ENCODE measurements around the gene HMX1. TPM values are rescaled to one million over a fixed set of nuclear protein-coding genes. Genes with fewer than 3 reads are reported as not detected.

HMX1 gene
- total RNA-seq, 1 experiment from 2014 or later: not detected

DNA sequence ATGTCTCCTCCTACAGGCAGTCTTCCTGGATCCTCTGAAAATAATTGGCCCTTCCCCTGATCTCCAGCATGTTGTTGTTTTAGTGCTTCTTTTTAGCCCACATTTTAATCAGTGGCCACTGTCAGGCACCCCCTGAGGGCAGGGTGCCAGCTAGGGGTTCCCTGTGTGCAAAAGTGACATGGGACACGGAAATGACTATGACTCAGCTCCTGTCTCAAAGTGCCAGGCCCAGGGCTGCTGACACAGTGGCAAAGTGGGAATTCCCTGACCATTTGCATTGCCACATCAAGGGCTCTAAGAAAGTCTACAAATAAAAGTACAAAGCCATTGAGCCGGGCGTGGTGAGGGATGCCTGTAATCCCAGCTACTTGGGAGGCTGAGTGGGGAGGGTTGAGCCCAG is 24.8 kb downstream of the HMX1 start:
- Mint-ChIP-seq H3K27me3 (ENCODE audit: insufficient read depth, unreplicated experiment) (no peaks in the 10 kb centered on the region), H3K4me1 (ENCODE audit: insufficient read depth, unreplicated experiment) (no peaks in the 10 kb centered on the region), H3K27ac (ENCODE audit: low read depth, unreplicated experiment) (no peak overlapping the region), H3K4me3 (ENCODE audit: unreplicated experiment) (no peak overlapping the region), H3K9me3 (ENCODE audit: unreplicated experiment) (no peaks in the 10 kb centered on the region), H3K36me3 (ENCODE audit: insufficient read depth, unreplicated experiment) (peaks cover 6% of the 10 kb centered on the region)
- intact Hi-C loops (cut with micrococcal nuclease): no loop called here
- ChIA-PET CTCF (interaction anchor here (0.5 to 1.1 kb wide), 5 partner anchors 8 to 239 kb away, joined by 3 to 6 read pairs (median 3); no protein-coding TSS in a partner anchor), POLR2A (no interaction called here)
- TF ChIP-seq, protein P1, sequence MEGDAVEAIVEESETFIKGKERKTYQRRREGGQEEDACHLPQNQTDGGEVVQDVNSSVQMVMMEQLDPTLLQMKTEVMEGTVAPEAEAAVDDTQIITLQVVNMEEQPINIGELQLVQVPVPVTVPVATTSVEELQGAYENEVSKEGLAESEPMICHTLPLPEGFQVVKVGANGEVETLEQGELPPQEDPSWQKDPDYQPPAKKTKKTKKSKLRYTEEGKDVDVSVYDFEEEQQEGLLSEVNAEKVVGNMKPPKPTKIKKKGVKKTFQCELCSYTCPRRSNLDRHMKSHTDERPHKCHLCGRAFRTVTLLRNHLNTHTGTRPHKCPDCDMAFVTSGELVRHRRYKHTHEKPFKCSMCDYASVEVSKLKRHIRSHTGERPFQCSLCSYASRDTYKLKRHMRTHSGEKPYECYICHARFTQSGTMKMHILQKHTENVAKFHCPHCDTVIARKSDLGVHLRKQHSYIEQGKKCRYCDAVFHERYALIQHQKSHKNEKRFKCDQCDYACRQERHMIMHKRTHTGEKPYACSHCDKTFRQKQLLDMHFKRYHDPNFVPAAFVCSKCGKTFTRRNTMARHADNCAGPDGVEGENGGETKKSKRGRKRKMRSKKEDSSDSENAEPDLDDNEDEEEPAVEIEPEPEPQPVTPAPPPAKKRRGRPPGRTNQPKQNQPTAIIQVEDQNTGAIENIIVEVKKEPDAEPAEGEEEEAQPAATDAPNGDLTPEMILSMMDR (IDR thresholded peaks at IDR 0.05; ENCODE audit: unreplicated experiment): no peak
- BruUV-seq (replicated peaks): no TSS peak
- DNase-seq (ENCODE audit: unreplicated experiment): no peak

DNA sequence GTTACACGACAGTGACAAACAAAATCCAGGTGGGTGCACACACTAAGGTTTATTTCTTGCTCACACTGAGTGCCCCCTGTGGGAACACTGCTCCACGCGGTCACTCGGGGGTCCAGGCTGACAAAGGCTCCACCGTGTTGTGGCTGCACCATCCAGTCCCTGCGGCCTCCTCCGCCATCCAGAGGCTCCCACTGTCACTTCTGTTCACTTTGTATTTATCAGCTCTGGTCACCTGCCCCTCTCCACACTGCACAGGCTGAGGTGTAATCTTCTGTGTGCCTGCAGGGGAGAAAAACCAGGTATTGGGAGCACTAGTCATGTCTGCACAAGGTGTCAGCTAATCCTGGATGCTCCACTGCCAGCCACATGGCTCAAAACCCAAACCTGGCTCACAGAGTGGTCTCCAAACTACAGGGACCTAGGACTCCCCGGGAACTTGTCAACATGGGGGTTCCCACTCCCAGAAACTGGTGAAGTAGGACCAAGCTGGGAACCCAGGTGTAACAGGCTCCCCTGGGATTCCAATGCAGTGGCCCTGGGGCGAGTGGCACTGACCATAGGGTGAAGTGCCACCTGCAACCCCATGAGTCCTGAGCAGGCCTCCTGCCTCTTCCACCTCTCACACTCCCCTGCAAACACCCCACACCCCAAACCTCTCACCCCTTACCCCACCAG is 25.5 kb downstream of the HMX1 start:
- no peaks in the 10 kb centered on the region for H3K9me3 Mint-ChIP-seq (ENCODE audit: unreplicated experiment)
- BruUV-seq (replicated peaks): no TSS peak
- H3K4me1 Mint-ChIP-seq (ENCODE audit: insufficient read depth, unreplicated experiment): no peaks in the 10 kb centered on the region
- no peak overlapping the region for H3K4me3 Mint-ChIP-seq (ENCODE audit: unreplicated experiment)
- H3K27ac Mint-ChIP-seq (ENCODE audit: low read depth, unreplicated experiment): no peak overlapping the region
- intact Hi-C loops (cut with micrococcal nuclease): no loop called here
- POLR2A ChIA-PET: no interaction called here
- CTCF ChIA-PET: interaction anchor here (0.5 to 1.1 kb wide), 5 partner anchors 8 to 239 kb away, joined by 3 to 6 read pairs (median 3); no protein-coding TSS in a partner anchor
- TF ChIP-seq, protein P1 (IDR thresholded peaks at IDR 0.05; ENCODE audit: unreplicated experiment): no peak
- no peaks in the 10 kb centered on the region for H3K27me3 Mint-ChIP-seq (ENCODE audit: insufficient read depth, unreplicated experiment)
- DNase-seq (ENCODE audit: unreplicated experiment): no peak
- peaks cover 6% of the 10 kb centered on the region for H3K36me3 Mint-ChIP-seq (ENCODE audit: insufficient read depth, unreplicated experiment)

DNA sequence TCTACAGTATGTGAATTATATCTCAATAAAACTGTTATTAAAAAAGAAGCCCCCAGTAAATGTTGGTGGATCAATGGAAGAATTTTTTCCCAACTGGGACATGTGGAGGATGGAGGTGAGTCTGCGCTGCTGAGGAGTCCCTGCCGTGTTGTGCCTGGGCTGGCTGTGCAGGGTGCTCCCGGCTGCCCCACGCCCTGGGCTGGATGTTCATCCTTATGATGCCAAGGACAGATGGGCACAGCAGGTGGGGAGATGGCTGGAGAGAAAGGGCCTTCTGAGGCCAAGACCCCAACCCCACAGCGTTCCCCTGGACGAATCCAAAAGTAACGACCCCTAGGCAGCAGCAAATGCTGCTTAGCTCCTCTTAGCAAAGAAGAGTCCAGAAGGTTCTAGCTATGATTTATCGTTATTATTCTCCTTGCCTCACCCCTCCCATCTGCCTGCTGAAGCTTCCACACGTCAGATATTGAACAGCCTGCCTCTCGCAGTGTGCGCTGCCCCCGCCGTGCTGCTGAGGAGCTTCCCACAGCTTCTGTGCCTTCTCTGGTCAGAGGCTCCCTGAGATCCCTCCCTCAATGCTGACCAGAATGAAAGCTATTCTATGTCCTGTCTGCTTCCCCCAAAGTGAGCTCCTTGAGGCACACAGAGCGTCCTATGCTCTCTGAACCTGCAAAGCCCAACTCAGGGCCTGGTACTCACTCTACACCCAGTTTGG is 26.5 kb downstream of the HMX1 start:
- peaks cover 6% of the 10 kb centered on the region for H3K36me3 Mint-ChIP-seq (ENCODE audit: insufficient read depth, unreplicated experiment)
- no TSS peak for BruUV-seq (replicated peaks)
- H3K4me1 Mint-ChIP-seq (ENCODE audit: insufficient read depth, unreplicated experiment): no peaks in the 10 kb centered on the region
- TF ChIP-seq, protein P1 (IDR thresholded peaks at IDR 0.05; ENCODE audit: unreplicated experiment): no peak
- POLR2A ChIA-PET: no interaction called here
- H3K27ac Mint-ChIP-seq (ENCODE audit: low read depth, unreplicated experiment): no peak overlapping the region
- no peaks in the 10 kb centered on the region for H3K9me3 Mint-ChIP-seq (ENCODE audit: unreplicated experiment)
- intact Hi-C loops (cut with micrococcal nuclease): no loop called here
- no peak overlapping the region for H3K4me3 Mint-ChIP-seq (ENCODE audit: unreplicated experiment)
- no peak for DNase-seq (ENCODE audit: unreplicated experiment)
- CTCF ChIA-PET: interaction anchor here (1.1 kb wide), 1 partner anchor 10 kb away, joined by 3 read pairs; no protein-coding TSS in a partner anchor
- no peaks in the 10 kb centered on the region for H3K27me3 Mint-ChIP-seq (ENCODE audit: insufficient read depth, unreplicated experiment)

DNA sequence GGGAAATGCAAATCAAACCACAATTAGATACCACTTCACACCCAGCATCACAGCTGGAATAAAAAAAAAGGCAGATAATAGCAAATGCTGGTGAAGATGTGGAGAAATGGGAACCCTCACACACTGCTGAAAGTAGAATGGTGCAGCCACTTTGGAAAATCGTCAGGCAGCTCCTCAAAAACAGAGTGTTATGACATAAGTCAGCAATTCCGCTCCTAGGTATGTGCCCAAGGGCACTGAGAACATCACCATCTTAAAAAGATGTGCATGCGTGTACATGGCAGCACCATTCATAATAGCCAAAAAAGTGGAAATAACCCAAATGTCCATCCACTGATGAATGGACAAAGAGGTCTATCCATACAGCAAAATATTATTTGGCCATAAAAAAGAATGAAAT is 28.0 kb downstream of the HMX1 start:
- H3K4me3 Mint-ChIP-seq (ENCODE audit: unreplicated experiment): no peak overlapping the region
- BruUV-seq (replicated peaks): no TSS peak
- ChIA-PET CTCF (interaction anchor here (0.6 to 0.7 kb wide), 2 partner anchors 74 to 155 kb away, joined by 3 read pairs; no protein-coding TSS in a partner anchor), POLR2A (no interaction called here)
- no peak overlapping the region for H3K27ac Mint-ChIP-seq (ENCODE audit: low read depth, unreplicated experiment)
- H3K36me3 Mint-ChIP-seq (ENCODE audit: insufficient read depth, unreplicated experiment): peaks cover 6% of the 10 kb centered on the region
- no peaks in the 10 kb centered on the region for H3K27me3 Mint-ChIP-seq (ENCODE audit: insufficient read depth, unreplicated experiment)
- H3K4me1 Mint-ChIP-seq (ENCODE audit: insufficient read depth, unreplicated experiment): no peaks in the 10 kb centered on the region
- TF ChIP-seq, protein P1 (IDR thresholded peaks at IDR 0.05; ENCODE audit: unreplicated experiment): no peak
- no peak for DNase-seq (ENCODE audit: unreplicated experiment)
- intact Hi-C loops (cut with micrococcal nuclease): no loop called here
- no peaks in the 10 kb centered on the region for H3K9me3 Mint-ChIP-seq (ENCODE audit: unreplicated experiment)
